ENCODE results near the gene SOX18. TPM values are rescaled to one million over a fixed set of nuclear protein-coding genes. Genes with fewer than 3 reads are reported as not detected.

Gene SOX18
- total and polyA plus RNA-seq, 2 of the 13 experiments (the other 11 are each of a cell fraction or from before 2014, with no cell fraction given): 1.6 to 1.9 TPM

DNA sequence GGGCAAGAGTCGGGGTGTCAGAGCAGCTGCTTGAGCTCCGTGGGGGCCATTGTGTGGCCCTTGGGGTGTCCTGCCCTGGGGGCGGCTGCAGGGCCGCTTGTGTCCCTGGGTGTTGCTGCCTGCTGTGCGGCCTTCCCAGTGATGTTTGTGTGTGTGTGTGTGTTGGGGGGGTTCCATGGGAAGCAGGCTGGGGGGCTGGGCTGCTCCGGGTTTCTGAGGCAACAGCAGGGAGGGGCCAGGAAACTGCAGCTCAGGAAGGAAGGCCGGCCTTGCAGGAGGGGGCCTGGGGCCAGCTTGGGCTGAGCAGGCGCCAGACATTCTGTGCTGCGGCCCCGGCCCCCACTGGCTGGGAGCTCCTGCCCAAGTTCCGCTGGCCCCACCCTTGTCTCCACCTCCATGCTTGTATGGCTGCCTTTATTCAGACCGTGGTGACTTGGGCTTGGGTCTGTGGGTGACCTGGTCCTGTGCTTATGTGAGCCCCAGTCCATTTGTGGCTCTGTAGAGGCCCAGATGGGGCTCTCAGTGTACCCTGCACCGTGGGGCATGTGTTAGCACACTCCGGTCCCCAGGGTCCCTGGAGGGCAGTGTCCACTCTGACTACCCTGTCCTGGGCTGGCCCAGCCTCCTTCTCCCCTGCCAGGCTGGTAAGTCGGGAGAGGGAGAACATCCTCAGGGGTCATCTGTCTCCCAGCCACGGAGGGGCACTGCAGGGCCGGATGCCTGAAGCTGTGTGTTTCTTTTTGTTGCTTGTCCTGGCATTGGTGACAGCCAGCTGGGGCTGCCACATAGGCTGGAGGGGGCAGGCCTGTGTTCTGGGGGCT lies 4.6 kb upstream of the SOX18 start (continued):
- TF ChIP-seq, protein P1, sequence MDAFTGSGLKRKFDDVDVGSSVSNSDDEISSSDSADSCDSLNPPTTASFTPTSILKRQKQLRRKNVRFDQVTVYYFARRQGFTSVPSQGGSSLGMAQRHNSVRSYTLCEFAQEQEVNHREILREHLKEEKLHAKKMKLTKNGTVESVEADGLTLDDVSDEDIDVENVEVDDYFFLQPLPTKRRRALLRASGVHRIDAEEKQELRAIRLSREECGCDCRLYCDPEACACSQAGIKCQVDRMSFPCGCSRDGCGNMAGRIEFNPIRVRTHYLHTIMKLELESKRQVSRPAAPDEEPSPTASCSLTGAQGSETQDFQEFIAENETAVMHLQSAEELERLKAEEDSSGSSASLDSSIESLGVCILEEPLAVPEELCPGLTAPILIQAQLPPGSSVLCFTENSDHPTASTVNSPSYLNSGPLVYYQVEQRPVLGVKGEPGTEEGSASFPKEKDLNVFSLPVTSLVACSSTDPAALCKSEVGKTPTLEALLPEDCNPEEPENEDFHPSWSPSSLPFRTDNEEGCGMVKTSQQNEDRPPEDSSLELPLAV (CRISPR knock-in tag; conservative IDR thresholded peaks at IDR 0.05; ENCODE audit: low read depth): no peak
- TF ChIP-seq ZNF335 (CRISPR knock-in tag; IDR thresholded peaks at IDR 0.05): peak; percentile 72; the same call in 1 of the 2 replicates
- TF ChIP-seq, protein P2, sequence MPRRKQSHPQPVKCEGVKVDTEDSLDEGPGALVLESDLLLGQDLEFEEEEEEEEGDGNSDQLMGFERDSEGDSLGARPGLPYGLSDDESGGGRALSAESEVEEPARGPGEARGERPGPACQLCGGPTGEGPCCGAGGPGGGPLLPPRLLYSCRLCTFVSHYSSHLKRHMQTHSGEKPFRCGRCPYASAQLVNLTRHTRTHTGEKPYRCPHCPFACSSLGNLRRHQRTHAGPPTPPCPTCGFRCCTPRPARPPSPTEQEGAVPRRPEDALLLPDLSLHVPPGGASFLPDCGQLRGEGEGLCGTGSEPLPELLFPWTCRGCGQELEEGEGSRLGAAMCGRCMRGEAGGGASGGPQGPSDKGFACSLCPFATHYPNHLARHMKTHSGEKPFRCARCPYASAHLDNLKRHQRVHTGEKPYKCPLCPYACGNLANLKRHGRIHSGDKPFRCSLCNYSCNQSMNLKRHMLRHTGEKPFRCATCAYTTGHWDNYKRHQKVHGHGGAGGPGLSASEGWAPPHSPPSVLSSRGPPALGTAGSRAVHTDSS (CRISPR knock-in tag; conservative IDR thresholded peaks at IDR 0.05): 0 out of 2 replicates have a peak, but pooled peaks have one; percentile 81
- no peak for TF ChIP-seq ZNF367 (CRISPR knock-in tag; IDR thresholded peaks at IDR 0.05; ENCODE audit: borderline replicate concordance)
- no peak; the same call in 1 of the 2 replicates for TF ChIP-seq GZF1 (CRISPR knock-in tag; IDR thresholded peaks at IDR 0.05)
- TF ChIP-seq ATM (IDR thresholded peaks at IDR 0.05; ENCODE audit: borderline replicate concordance): no peak
- TF ChIP-seq GATAD2A (CRISPR knock-in tag; IDR thresholded peaks at IDR 0.05): peak; percentile 85
- peak; percentile 62; the same call in 1 of the 2 replicates for TF ChIP-seq ZFP1 (CRISPR knock-in tag; IDR thresholded peaks at IDR 0.05)
- TF ChIP-seq ZNF670 (CRISPR knock-in tag; IDR thresholded peaks at IDR 0.05; ENCODE audit: borderline replicate concordance): no peak
- TF ChIP-seq ZMAT3 (CRISPR knock-in tag; conservative IDR thresholded peaks at IDR 0.05): peak; percentile 91; the same call in 1 of the 2 replicates
- TF ChIP-seq, protein P3, sequence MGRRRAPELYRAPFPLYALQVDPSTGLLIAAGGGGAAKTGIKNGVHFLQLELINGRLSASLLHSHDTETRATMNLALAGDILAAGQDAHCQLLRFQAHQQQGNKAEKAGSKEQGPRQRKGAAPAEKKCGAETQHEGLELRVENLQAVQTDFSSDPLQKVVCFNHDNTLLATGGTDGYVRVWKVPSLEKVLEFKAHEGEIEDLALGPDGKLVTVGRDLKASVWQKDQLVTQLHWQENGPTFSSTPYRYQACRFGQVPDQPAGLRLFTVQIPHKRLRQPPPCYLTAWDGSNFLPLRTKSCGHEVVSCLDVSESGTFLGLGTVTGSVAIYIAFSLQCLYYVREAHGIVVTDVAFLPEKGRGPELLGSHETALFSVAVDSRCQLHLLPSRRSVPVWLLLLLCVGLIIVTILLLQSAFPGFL (CRISPR knock-in tag; IDR thresholded peaks at IDR 0.05): no peak
- TF ChIP-seq, protein P4, sequence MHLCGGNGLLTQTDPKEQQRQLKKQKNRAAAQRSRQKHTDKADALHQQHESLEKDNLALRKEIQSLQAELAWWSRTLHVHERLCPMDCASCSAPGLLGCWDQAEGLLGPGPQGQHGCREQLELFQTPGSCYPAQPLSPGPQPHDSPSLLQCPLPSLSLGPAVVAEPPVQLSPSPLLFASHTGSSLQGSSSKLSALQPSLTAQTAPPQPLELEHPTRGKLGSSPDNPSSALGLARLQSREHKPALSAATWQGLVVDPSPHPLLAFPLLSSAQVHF (CRISPR knock-in tag; IDR thresholded peaks at IDR 0.05): no peak
- no peak; the same call in 1 of the 2 replicates for TF ChIP-seq ZNF749 (CRISPR knock-in tag; IDR thresholded peaks at IDR 0.05; ENCODE audit: borderline replicate concordance)
- TF ChIP-seq SNRNP70 (IDR thresholded peaks at IDR 0.05; ENCODE audit: low read depth, low read length): no peak
- no peak for TF ChIP-seq ZNF746 (CRISPR knock-in tag; IDR thresholded peaks at IDR 0.05)
- TF ChIP-seq BORCS8-MEF2B (CRISPR knock-in tag; IDR thresholded peaks at IDR 0.05): 0 out of 2 replicates have a peak, but pooled peaks have one; percentile 25
- TF ChIP-seq, protein P5, sequence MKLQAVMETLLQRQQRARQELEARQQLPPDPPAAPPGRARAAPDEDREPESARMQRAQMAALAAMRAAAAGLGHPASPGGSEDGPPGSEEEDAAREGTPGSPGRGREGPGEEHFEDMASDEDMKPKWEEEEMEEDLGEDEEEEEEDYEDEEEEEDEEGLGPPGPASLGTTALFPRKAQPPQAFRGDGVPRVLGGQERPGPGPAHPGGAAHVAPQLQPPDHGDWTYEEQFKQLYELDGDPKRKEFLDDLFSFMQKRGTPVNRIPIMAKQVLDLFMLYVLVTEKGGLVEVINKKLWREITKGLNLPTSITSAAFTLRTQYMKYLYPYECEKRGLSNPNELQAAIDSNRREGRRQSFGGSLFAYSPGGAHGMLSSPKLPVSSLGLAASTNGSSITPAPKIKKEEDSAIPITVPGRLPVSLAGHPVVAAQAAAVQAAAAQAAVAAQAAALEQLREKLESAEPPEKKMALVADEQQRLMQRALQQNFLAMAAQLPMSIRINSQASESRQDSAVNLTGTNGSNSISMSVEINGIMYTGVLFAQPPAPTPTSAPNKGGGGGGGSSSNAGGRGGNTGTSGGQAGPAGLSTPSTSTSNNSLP (IDR thresholded peaks at IDR 0.05; ENCODE audit: low read depth, low read length): no peak
- TF ChIP-seq, protein P6, sequence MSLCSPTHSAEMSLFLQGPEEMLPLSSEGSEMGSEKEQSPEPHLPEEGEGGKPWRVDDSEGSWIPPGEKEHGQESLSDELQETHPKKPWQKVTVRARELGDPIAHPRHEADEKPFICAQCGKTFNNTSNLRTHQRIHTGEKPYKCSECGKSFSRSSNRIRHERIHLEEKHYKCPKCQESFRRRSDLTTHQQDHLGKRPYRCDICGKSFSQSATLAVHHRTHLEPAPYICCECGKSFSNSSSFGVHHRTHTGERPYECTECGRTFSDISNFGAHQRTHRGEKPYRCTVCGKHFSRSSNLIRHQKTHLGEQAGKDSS (CRISPR knock-in tag; IDR thresholded peaks at IDR 0.05; ENCODE audit: borderline replicate concordance, low read depth): peak; percentile 84; the same call in 1 of the 2 replicates
- no peak for TF ChIP-seq SRF (IDR thresholded peaks at IDR 0.05; ENCODE audit: low read depth, low read length)
- TF ChIP-seq STAG1 (CRISPR knock-in tag; IDR thresholded peaks at IDR 0.05): peak; percentile 70
- no peak for TF ChIP-seq REXO4 (CRISPR knock-in tag; IDR thresholded peaks at IDR 0.05; ENCODE audit: borderline replicate concordance)
- no peak for TF ChIP-seq MTA3 (CRISPR knock-in tag; IDR thresholded peaks at IDR 0.05)
- TF ChIP-seq RFX1 (IDR thresholded peaks at IDR 0.05): no peak

Data from HepG2 (cell line).